G401.6 (cell line): ENCODE data around the gene LGALS3.

Experiments
- FAIRE-seq: peaks from 2 replicates; lab custom pipeline; 2012; peaks lifted over from hg19 to GRCh38; lab: Jason Lieb, UNC

LGALS3 gene

GRCh38 chr14:55131370-55132137 lies 2.5 kb downstream of the LGALS3 start:
- no peak for FAIRE-seq

GRCh38 chr14:55133416-55133815 lies 4.4 kb downstream of the LGALS3 start:
- FAIRE-seq: peak; percentile 34

GRCh38 chr14:55136241-55136640 lies 7.2 kb downstream of the LGALS3 start:
- FAIRE-seq: no peak

- no peak for FAIRE-seq
Measured at GRCh38 chr14:55136885-55137786, 8.1 kb downstream of the LGALS3 start.

- no peak for FAIRE-seq
Measured at GRCh38 chr14:55138091-55138490, 9.0 kb downstream of the LGALS3 start.

- FAIRE-seq: no peak
Measured at GRCh38 chr14:55139141-55139540, 10.1 kb downstream of the LGALS3 start.

- FAIRE-seq: no peak
Measured at GRCh38 chr14:55139696-55140509, 10.9 kb downstream of the LGALS3 start.

- FAIRE-seq: no peak
Measured at GRCh38 chr14:55141825-55142224, 12.8 kb downstream of the LGALS3 start.

GRCh38 chr14:55142466-55142865 lies 13.4 kb downstream of the LGALS3 start:
- no peak for FAIRE-seq

- FAIRE-seq: no peak
Measured at GRCh38 chr14:55146425-55146824, 17.4 kb downstream of the LGALS3 start.

- FAIRE-seq: no peak
Measured at GRCh38 chr14:55151601-55152000, 22.5 kb downstream of the LGALS3 start.

- no peak for FAIRE-seq
Measured at GRCh38 chr14:55152052-55152753, 23.2 kb downstream of the LGALS3 start.

- FAIRE-seq: no peak
Measured at GRCh38 chr14:55153951-55154350, 24.9 kb downstream of the LGALS3 start.

GRCh38 chr14:55157080-55157479 lies 28.0 kb downstream of the LGALS3 start:
- no peak for FAIRE-seq

- no peak for FAIRE-seq
Measured at GRCh38 chr14:55158412-55158811, 29.4 kb downstream of the LGALS3 start.

GRCh38 chr14:55160989-55161388 lies 31.9 kb downstream of the LGALS3 start:
- FAIRE-seq: peak; percentile 89

- FAIRE-seq: no peak
Measured at GRCh38 chr14:55170526-55170925, 41.5 kb downstream of the LGALS3 start.

- no peak for FAIRE-seq
Measured at GRCh38 chr14:55180006-55180405, 51.0 kb downstream of the LGALS3 start.

- FAIRE-seq: no peak
Measured at GRCh38 chr14:55180434-55180833, 51.4 kb downstream of the LGALS3 start.

GRCh38 chr14:55188686-55189295 lies 59.7 kb downstream of the LGALS3 start:
- FAIRE-seq: no peak

- no peak for FAIRE-seq
Measured at GRCh38 chr14:55190906-55191202, 61.8 kb downstream of the LGALS3 start.
